ENCODE measurements around the gene PIGQ. TPM values are rescaled to one million over a fixed set of nuclear protein-coding genes. Genes with fewer than 3 reads are reported as not detected.
A peak's percentile ranks its signal among the peaks of the same experiment; 100 is the strongest.

The PIGQ gene
- total and polyA plus RNA-seq, 9 donors = 12.2 to 23.2 (median 17.8) TPM

GRCh38 chr16:561413-561794 is 8.4 kb upstream of the PIGQ start:
- DNase-seq = no peak
- Histone ChIP-seq H3K4me1 (ENCODE audit: control insufficient read depth, insufficient read depth, low read length) (peaks cover 43% of the 10 kb centered on the region), H3K27me3 (ENCODE audit: control insufficient read depth, insufficient read depth, low read length) (peaks cover 59% of the 10 kb centered on the region), H3K9me3 (replicated peaks; ENCODE audit: control insufficient read depth, low read depth, low read length) (no peaks in the 10 kb centered on the region), H3K36me3 (ENCODE audit: control insufficient read depth, insufficient read depth, low read length) (no peaks in the 10 kb centered on the region), H3K4me3 (ENCODE audit: low read length) (no peak overlapping the region), H3K27ac (ENCODE audit: low read length) (no peak overlapping the region)
- 47% methylated on average over 7 of the region's 15 CpGs for WGBS (ENCODE audit: insufficient coverage)

GRCh38 chr16:561957-562938 is 7.5 kb upstream of the PIGQ start:
- H3K27me3 ChIP-seq (ENCODE audit: control insufficient read depth, insufficient read depth, low read length) = peaks cover 56% of the 10 kb centered on the region
- WGBS (ENCODE audit: insufficient coverage) = 77% methylated on average over 24 of the region's 43 CpGs

GRCh38 chr16:563072-563644 is 6.6 kb upstream of the PIGQ start:
- H3K4me3 ChIP-seq (ENCODE audit: low read length) = no peak overlapping the region
- 92% methylated on average over 19 of the region's 30 CpGs for whole genome bisulfite sequencing (ENCODE audit: insufficient coverage)
- no peak overlapping the region for H3K27ac ChIP-seq (ENCODE audit: low read length)

More at GRCh38 chr16:561957-562938, 7.5 kb upstream of the PIGQ start:
- Histone ChIP-seq H3K36me3 (ENCODE audit: control insufficient read depth, insufficient read depth, low read length) (no peaks in the 10 kb centered on the region), H3K27ac (ENCODE audit: low read length) (no peak overlapping the region), H3K9me3 (replicated peaks; ENCODE audit: control insufficient read depth, low read depth, low read length) (no peaks in the 10 kb centered on the region), H3K4me1 (ENCODE audit: control insufficient read depth, insufficient read depth, low read length) (peaks cover 46% of the 10 kb centered on the region), H3K4me3 (ENCODE audit: low read length) (no peak overlapping the region)
- DNase-seq = no peak

GRCh38 chr16:564690-565418 is 4.9 kb upstream of the PIGQ start:
- H3K27ac ChIP-seq (ENCODE audit: low read length) = no peak overlapping the region
- peaks cover 30% of the 10 kb centered on the region for H3K27me3 ChIP-seq (ENCODE audit: control insufficient read depth, insufficient read depth, low read length)
- H3K36me3 ChIP-seq (ENCODE audit: control insufficient read depth, insufficient read depth, low read length) = no peaks in the 10 kb centered on the region
- 80% methylated on average over 36 of the region's 42 CpGs for WGBS (ENCODE audit: insufficient coverage)
- no peak for DNase-seq
- H3K9me3 ChIP-seq (replicated peaks; ENCODE audit: control insufficient read depth, low read depth, low read length) = no peaks in the 10 kb centered on the region
- H3K4me1 ChIP-seq (ENCODE audit: control insufficient read depth, insufficient read depth, low read length) = peaks cover 50% of the 10 kb centered on the region
- no peak overlapping the region for H3K4me3 ChIP-seq (ENCODE audit: low read length)

More at GRCh38 chr16:563072-563644, 6.6 kb upstream of the PIGQ start:
- H3K9me3 ChIP-seq (replicated peaks; ENCODE audit: control insufficient read depth, low read depth, low read length) = no peaks in the 10 kb centered on the region
- H3K36me3 ChIP-seq (ENCODE audit: control insufficient read depth, insufficient read depth, low read length) = no peaks in the 10 kb centered on the region
- H3K4me1 ChIP-seq (ENCODE audit: control insufficient read depth, insufficient read depth, low read length) = peaks cover 52% of the 10 kb centered on the region
- peaks cover 47% of the 10 kb centered on the region for H3K27me3 ChIP-seq (ENCODE audit: control insufficient read depth, insufficient read depth, low read length)
- no peak for DNase-seq

GRCh38 chr16:565419-566330 is 4.1 kb upstream of the PIGQ start:
- H3K27me3 ChIP-seq (ENCODE audit: control insufficient read depth, insufficient read depth, low read length) = peaks cover 30% of the 10 kb centered on the region
- 28% methylated on average over 28 of the region's 35 CpGs for WGBS (ENCODE audit: insufficient coverage)
- H3K9me3 ChIP-seq (replicated peaks; ENCODE audit: control insufficient read depth, low read depth, low read length) = no peaks in the 10 kb centered on the region
- no peaks in the 10 kb centered on the region for H3K36me3 ChIP-seq (ENCODE audit: control insufficient read depth, insufficient read depth, low read length)
- no peak overlapping the region for H3K4me3 ChIP-seq (ENCODE audit: low read length)
- peaks cover 52% of the 10 kb centered on the region for H3K4me1 ChIP-seq (ENCODE audit: control insufficient read depth, insufficient read depth, low read length)
- DNase-seq = no peak
- H3K27ac ChIP-seq (ENCODE audit: low read length) = no peak overlapping the region

- Histone ChIP-seq H3K4me1 (ENCODE audit: control insufficient read depth, insufficient read depth, low read length) (peaks cover 54% of the 10 kb centered on the region), H3K36me3 (ENCODE audit: control insufficient read depth, insufficient read depth, low read length) (no peaks in the 10 kb centered on the region), H3K9me3 (replicated peaks; ENCODE audit: control insufficient read depth, low read depth, low read length) (no peaks in the 10 kb centered on the region), H3K4me3 (ENCODE audit: low read length) (peak within 1 kb of the TSS; percentile 32), H3K27ac (ENCODE audit: low read length) (peak within 1 kb of the TSS; percentile 72), H3K27me3 (ENCODE audit: control insufficient read depth, insufficient read depth, low read length) (peaks cover 19% of the 10 kb centered on the region)
- 35% methylated on average over 15 of the region's 26 CpGs for WGBS (ENCODE audit: insufficient coverage)
- DNase-seq = peak; percentile 93
Measured at GRCh38 chr16:566475-567372, 3.0 kb upstream of the PIGQ start, which contains the start of gene NHLRC4. NHLRC4 (plus strand) TSS chr16:567005; CDS start chr16:568048, 1,043 bp downstream.

- Histone ChIP-seq H3K27ac (ENCODE audit: low read length) (peak overlapping the region; percentile 72), H3K4me1 (ENCODE audit: control insufficient read depth, insufficient read depth, low read length) (peaks cover 54% of the 10 kb centered on the region), H3K36me3 (ENCODE audit: control insufficient read depth, insufficient read depth, low read length) (no peaks in the 10 kb centered on the region), H3K27me3 (ENCODE audit: control insufficient read depth, insufficient read depth, low read length) (peaks cover 10% of the 10 kb centered on the region), H3K9me3 (replicated peaks; ENCODE audit: control insufficient read depth, low read depth, low read length) (no peaks in the 10 kb centered on the region), H3K4me3 (ENCODE audit: low read length) (peak overlapping the region; percentile 32)
- 88% methylated on average over 33 of the region's 35 CpGs for WGBS (ENCODE audit: insufficient coverage)
- DNase-seq = no peak
Measured at GRCh38 chr16:567373-568256, 2.2 kb upstream of the PIGQ start.
